ENCODE measurements around the gene MBOAT7.

The MBOAT7 gene

DNA sequence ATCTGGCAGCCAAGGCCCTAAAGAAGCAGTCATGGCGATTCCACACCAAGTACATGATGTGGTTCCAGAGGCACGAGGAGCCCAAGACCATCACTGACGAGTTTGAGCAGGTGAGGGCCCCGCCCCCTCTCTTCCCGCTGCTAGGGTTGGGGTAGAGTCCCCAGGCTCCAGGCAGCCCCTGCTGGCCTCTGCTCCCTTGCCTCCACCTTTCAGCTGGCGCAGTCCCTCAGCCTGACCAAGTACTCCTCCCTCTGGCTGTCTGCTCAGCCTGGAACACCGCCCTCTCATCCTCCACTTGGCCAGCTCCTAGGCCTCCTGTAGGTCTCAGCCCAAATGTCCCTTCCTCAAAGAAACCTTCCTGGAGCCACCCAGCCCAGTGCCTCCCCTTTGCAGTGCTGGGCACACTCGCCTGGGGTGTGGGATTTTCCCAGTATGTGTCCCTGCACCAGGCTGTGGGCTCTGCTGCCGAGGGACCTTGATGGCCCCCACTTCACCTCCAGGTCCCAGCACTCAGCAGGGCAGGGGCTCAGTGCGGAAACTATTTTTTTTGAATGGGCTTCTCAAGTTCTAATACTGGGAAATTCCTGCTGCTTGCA, 35.6 kb downstream of the MBOAT7 start:
- DNase-seq (ENCODE audit: low read depth in 1 of 2, low spot score in 1 of 2), result no peak
- H3K27ac ChIP-seq (replicated peaks), result no peak overlapping the region

DNA sequence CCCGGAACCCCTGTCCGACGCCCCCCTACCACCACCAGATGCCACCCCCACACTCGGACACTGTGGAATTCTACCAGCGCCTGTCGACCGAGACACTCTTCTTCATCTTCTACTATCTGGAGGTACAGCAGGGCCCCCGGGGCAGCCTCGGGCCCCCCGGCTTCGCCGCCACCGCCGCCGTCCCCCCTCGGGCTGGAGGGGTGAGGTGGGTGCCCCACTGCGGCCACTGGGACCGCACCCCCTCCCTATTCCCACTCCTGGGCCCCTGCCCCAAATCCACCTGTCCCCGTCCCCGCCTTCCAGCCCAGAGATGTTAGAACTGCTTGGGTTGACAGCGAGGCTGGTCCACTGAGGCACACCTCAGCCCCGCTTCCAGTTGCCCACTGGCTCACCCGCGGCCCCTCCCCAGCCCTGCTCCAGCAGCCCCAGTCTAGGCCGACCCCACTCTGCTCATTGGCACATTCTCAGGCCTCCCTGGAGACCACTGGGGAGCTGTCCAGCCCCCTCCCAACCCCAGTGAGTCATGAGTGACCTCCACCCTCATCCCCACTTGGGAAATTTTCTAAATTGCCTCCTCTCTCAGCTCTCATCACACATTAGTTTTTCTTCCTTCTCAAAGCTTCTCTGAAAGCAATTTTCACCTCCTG, 36.4 kb downstream of the MBOAT7 start:
- no peak overlapping the region for H3K27ac ChIP-seq (replicated peaks)
- TF ChIP-seq POLR2AphosphoS5 (IDR thresholded peaks at IDR 0.05; ENCODE audit: low read depth), result peak; percentile 15; the same call in 1 of the 2 replicates
- no peak for TF ChIP-seq GABPA (IDR thresholded peaks at IDR 0.05; ENCODE audit: low read depth)
- no peak overlapping the region for H3K4me3 ChIP-seq (replicated peaks; ENCODE audit: insufficient read depth, low read length)
- no peaks in the 10 kb centered on the region for H3K27me3 ChIP-seq (ENCODE audit: insufficient read depth, poor library complexity, severe bottlenecking)
- no peak for DNase-seq (ENCODE audit: low read depth in 1 of 2, low spot score in 1 of 2)

More for the DNA sequence above, 35.6 kb downstream of the MBOAT7 start:
- no peak overlapping the region for H3K4me3 ChIP-seq (replicated peaks; ENCODE audit: insufficient read depth, low read length)
- TF ChIP-seq POLR2AphosphoS5 (IDR thresholded peaks at IDR 0.05; ENCODE audit: low read depth) (no peak), SPI1 (IDR thresholded peaks at IDR 0.05; ENCODE audit: borderline replicate concordance, low read depth) (no peak), GABPA (IDR thresholded peaks at IDR 0.05; ENCODE audit: low read depth) (no peak)
- TF ChIP-seq, protein P1, sequence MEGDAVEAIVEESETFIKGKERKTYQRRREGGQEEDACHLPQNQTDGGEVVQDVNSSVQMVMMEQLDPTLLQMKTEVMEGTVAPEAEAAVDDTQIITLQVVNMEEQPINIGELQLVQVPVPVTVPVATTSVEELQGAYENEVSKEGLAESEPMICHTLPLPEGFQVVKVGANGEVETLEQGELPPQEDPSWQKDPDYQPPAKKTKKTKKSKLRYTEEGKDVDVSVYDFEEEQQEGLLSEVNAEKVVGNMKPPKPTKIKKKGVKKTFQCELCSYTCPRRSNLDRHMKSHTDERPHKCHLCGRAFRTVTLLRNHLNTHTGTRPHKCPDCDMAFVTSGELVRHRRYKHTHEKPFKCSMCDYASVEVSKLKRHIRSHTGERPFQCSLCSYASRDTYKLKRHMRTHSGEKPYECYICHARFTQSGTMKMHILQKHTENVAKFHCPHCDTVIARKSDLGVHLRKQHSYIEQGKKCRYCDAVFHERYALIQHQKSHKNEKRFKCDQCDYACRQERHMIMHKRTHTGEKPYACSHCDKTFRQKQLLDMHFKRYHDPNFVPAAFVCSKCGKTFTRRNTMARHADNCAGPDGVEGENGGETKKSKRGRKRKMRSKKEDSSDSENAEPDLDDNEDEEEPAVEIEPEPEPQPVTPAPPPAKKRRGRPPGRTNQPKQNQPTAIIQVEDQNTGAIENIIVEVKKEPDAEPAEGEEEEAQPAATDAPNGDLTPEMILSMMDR (IDR thresholded peaks at IDR 0.05; ENCODE audit: insufficient read depth, low read length), result no peak
- TF ChIP-seq, protein P2, sequence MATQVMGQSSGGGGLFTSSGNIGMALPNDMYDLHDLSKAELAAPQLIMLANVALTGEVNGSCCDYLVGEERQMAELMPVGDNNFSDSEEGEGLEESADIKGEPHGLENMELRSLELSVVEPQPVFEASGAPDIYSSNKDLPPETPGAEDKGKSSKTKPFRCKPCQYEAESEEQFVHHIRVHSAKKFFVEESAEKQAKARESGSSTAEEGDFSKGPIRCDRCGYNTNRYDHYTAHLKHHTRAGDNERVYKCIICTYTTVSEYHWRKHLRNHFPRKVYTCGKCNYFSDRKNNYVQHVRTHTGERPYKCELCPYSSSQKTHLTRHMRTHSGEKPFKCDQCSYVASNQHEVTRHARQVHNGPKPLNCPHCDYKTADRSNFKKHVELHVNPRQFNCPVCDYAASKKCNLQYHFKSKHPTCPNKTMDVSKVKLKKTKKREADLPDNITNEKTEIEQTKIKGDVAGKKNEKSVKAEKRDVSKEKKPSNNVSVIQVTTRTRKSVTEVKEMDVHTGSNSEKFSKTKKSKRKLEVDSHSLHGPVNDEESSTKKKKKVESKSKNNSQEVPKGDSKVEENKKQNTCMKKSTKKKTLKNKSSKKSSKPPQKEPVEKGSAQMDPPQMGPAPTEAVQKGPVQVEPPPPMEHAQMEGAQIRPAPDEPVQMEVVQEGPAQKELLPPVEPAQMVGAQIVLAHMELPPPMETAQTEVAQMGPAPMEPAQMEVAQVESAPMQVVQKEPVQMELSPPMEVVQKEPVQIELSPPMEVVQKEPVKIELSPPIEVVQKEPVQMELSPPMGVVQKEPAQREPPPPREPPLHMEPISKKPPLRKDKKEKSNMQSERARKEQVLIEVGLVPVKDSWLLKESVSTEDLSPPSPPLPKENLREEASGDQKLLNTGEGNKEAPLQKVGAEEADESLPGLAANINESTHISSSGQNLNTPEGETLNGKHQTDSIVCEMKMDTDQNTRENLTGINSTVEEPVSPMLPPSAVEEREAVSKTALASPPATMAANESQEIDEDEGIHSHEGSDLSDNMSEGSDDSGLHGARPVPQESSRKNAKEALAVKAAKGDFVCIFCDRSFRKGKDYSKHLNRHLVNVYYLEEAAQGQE (IDR thresholded peaks at IDR 0.05; ENCODE audit: insufficient replicate concordance, low read depth), result no peak
- no peaks in the 10 kb centered on the region for H3K27me3 ChIP-seq (ENCODE audit: insufficient read depth, poor library complexity, severe bottlenecking)

DNA sequence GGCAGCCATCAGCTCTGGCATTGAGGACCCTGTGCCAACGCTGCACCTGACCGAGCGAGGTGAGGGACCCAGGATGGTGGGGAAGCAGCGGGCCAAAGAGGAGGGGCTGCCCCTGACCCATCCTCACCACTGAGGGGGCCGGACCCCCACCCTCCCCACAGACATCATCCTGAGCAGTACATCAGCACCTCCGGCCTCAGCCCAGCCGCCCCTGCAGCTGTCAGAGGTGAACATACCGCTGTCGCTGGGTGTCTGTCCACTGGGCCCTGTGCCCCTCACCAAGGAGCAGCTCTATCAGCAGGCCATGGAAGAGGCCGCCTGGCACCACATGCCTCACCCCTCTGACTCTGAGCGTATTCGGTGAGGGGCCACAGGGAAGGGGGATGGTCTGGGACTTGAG, 37.1 kb downstream of the MBOAT7 start:
- no peak overlapping the region for H3K27ac ChIP-seq (replicated peaks)
- no peak for TF ChIP-seq POLR2AphosphoS5 (IDR thresholded peaks at IDR 0.05; ENCODE audit: low read depth)
- TF ChIP-seq GABPA (IDR thresholded peaks at IDR 0.05; ENCODE audit: low read depth), result no peak
- TF ChIP-seq SPI1 (IDR thresholded peaks at IDR 0.05; ENCODE audit: borderline replicate concordance, low read depth), result no peak
- TF ChIP-seq, protein P2 (IDR thresholded peaks at IDR 0.05; ENCODE audit: insufficient replicate concordance, low read depth), result no peak
- TF ChIP-seq, protein P1 (IDR thresholded peaks at IDR 0.05; ENCODE audit: insufficient read depth, low read length), result no peak
- DNase-seq (ENCODE audit: low read depth in 1 of 2, low spot score in 1 of 2), result no peak
- no peak overlapping the region for H3K4me3 ChIP-seq (replicated peaks; ENCODE audit: insufficient read depth, low read length)
- H3K27me3 ChIP-seq (ENCODE audit: insufficient read depth, poor library complexity, severe bottlenecking), result no peaks in the 10 kb centered on the region

DNA sequence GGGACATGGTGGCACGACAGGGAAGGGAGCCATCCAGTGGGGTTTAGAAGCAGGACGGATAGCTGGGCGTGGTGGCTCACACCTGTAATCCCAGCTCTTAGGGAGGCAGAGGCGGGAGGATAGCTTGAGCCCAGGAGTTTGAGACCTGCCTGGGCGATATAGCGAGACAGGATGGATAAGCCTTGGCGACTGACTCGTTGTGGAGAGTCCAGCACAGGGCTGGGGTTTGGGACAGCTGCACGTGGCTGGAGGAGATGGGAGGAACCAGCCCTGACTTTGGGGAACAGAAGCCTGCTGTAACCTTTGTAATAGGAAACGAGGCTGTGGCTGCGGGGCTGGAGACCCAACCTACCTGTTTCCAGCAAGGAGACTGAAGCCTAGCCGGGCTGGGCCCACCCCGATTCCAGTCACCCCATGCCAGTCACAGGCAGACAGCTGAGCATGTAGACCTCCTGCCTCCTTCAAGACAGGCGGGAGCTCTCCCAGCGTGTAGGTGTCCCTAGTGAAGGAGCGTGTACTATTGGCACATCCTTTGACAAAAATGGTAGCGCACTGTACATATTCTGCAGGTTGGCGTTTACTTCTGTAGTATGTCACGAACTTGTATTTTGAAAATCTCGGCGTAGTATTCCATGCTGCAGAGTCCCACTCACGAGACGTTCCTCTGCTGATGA, 37.9 kb downstream of the MBOAT7 start:
- Histone ChIP-seq H3K4me3 (replicated peaks; ENCODE audit: insufficient read depth, low read length) (no peak overlapping the region), H3K27me3 (ENCODE audit: insufficient read depth, poor library complexity, severe bottlenecking) (no peaks in the 10 kb centered on the region), H3K27ac (replicated peaks) (no peak overlapping the region)
- no peak for TF ChIP-seq SPI1 (IDR thresholded peaks at IDR 0.05; ENCODE audit: borderline replicate concordance, low read depth)
- TF ChIP-seq, protein P2 (IDR thresholded peaks at IDR 0.05; ENCODE audit: insufficient replicate concordance, low read depth), result no peak
- TF ChIP-seq, protein P1 (IDR thresholded peaks at IDR 0.05; ENCODE audit: insufficient read depth, low read length), result no peak
- no peak for TF ChIP-seq GABPA (IDR thresholded peaks at IDR 0.05; ENCODE audit: low read depth)
- TF ChIP-seq POLR2AphosphoS5 (IDR thresholded peaks at IDR 0.05; ENCODE audit: low read depth), result no peak
- DNase-seq (ENCODE audit: low read depth in 1 of 2, low spot score in 1 of 2), result no peak
